ENCODE results near the gene PMPCA.

PMPCA gene

GRCh38 chr9:136410500-136411287, at the start of gene PMPCA, which contains the start of gene ENTR1:
Gene PMPCA (plus strand): TSS chr9:136410658. CDS start chr9:136410669, 11 bp downstream.
Gene ENTR1 (minus strand): TSS chr9:136410614. CDS start chr9:136410397, 217 bp downstream.
- DNase-seq = no peak

GRCh38 chr9:136361047-136361753, 49.3 kb upstream of the PMPCA start:
- no peak for DNase-seq

GRCh38 chr9:136361754-136362449, 48.6 kb upstream of the PMPCA start:
- no peak for DNase-seq

- DNase-seq = no peak
These were observed 48.0 kb upstream of the PMPCA start for GRCh38 chr9:136362450-136362784.

- peak; percentile 29 for DNase-seq
These were observed 47.1 kb upstream of the PMPCA start, which contains the start of gene DNLZ for GRCh38 chr9:136363106-136363948. Gene DNLZ (minus strand): TSS chr9:136363744. CDS start chr9:136363714, 30 bp downstream.

- no peak for DNase-seq
These were observed 46.3 kb upstream of the PMPCA start for GRCh38 chr9:136363949-136364748.

GRCh38 chr9:136364942-136365774, 45.3 kb upstream of the PMPCA start:
- no peak for DNase-seq

GRCh38 chr9:136365775-136366222, 44.7 kb upstream of the PMPCA start:
- no peak for DNase-seq

- no peak for DNase-seq
These were observed 43.6 kb upstream of the PMPCA start for GRCh38 chr9:136366826-136367225.

GRCh38 chr9:136367296-136368145, 42.9 kb upstream of the PMPCA start:
- no peak for DNase-seq

GRCh38 chr9:136368190-136368589, 42.3 kb upstream of the PMPCA start:
- DNase-seq = no peak

- no peak for DNase-seq
These were observed 40.4 kb upstream of the PMPCA start for GRCh38 chr9:136370037-136370436.

- no peak for DNase-seq
These were observed 39.5 kb upstream of the PMPCA start for GRCh38 chr9:136370687-136371532.

GRCh38 chr9:136371533-136371880, 39.0 kb upstream of the PMPCA start:
- no peak for DNase-seq

GRCh38 chr9:136372006-136372405, 38.5 kb upstream of the PMPCA start:
- DNase-seq = no peak

- no peak for DNase-seq
These were observed 37.7 kb upstream of the PMPCA start for GRCh38 chr9:136372561-136373299.

GRCh38 chr9:136373300-136374182, 36.9 kb upstream of the PMPCA start, which contains the start of gene CARD9:
Gene CARD9 (minus strand): TSS chr9:136373669. CDS start chr9:136372078, 1,591 bp downstream.
- DNase-seq = no peak

All from NCI-H1436 treated with DMSO at 0.1 percent for 48 hours (cell line).